ENCODE measurements around the gene DNM3.
A peak's percentile ranks its signal among the peaks of the same experiment; 100 is the strongest.
"Not testable (repeated sequence)": the region's sequence is repeated elsewhere in the genome, so short reads cannot be mapped to it uniquely, and the experiment has no call there.

Gene DNM3

GRCh38 chr1:172401477-172401876, 560.2 kb downstream of the DNM3 start:
- no peak for ATAC-seq

- ATAC-seq, result no peak
These were observed 560.6 kb downstream of the DNM3 start for GRCh38 chr1:172401892-172402291.

GRCh38 chr1:172402878-172403569, 561.7 kb downstream of the DNM3 start:
- ATAC-seq, result no peak

GRCh38 chr1:172404121-172404520, 562.8 kb downstream of the DNM3 start:
- no peak for ATAC-seq

- peak; percentile 95 to 98 for ATAC-seq
These were observed 564.6 kb downstream of the DNM3 start for GRCh38 chr1:172405912-172406311.

- ATAC-seq, result no peak
These were observed 565.7 kb downstream of the DNM3 start for GRCh38 chr1:172406968-172407367.

GRCh38 chr1:172408958-172409357, 567.7 kb downstream of the DNM3 start:
- ATAC-seq, result no peak

GRCh38 chr1:172410027-172410426, 568.7 kb downstream of the DNM3 start:
- no peak for ATAC-seq

GRCh38 chr1:172411791-172412338, 570.6 kb downstream of the DNM3 start:
- ATAC-seq, result peak; percentile 81 to 90

GRCh38 chr1:172414331-172414730, 573.0 kb downstream of the DNM3 start:
- ATAC-seq, result no peak

- no peak for ATAC-seq
These were observed 575.3 kb downstream of the DNM3 start for GRCh38 chr1:172416496-172417035.

GRCh38 chr1:172417557-172417956, 576.3 kb downstream of the DNM3 start:
- no peak for ATAC-seq

GRCh38 chr1:172420385-172420784, 579.1 kb downstream of the DNM3 start, which contains the start of gene C1orf105:
Gene C1orf105 (plus strand): TSS chr1:172420685. CDS start chr1:172420886, 201 bp downstream.
- no peak for ATAC-seq

- ATAC-seq, result no peak
These were observed 580.8 kb downstream of the DNM3 start for GRCh38 chr1:172421974-172422604.

GRCh38 chr1:172423336-172423735, 582.0 kb downstream of the DNM3 start:
- no peak for ATAC-seq

GRCh38 chr1:172425339-172425738, 584.0 kb downstream of the DNM3 start:
- ATAC-seq, result no peak

GRCh38 chr1:172427191-172427590, 585.9 kb downstream of the DNM3 start:
- peak in 1 of 2 donors; percentile 47 for ATAC-seq

- ATAC-seq, result peak; percentile 35 to 41
These were observed 588.2 kb downstream of the DNM3 start for GRCh38 chr1:172429331-172430127.

GRCh38 chr1:172430128-172430454, 588.8 kb downstream of the DNM3 start:
- no peak for ATAC-seq

- ATAC-seq, result no peak
These were observed 589.9 kb downstream of the DNM3 start for GRCh38 chr1:172431204-172431603.

GRCh38 chr1:172431721-172432192, 590.5 kb downstream of the DNM3 start:
- ATAC-seq, result no peak

- not testable (repeated sequence) for ATAC-seq
These were observed 595.9 kb downstream of the DNM3 start for GRCh38 chr1:172437183-172437582.

GRCh38 chr1:172442404-172442803, 601.1 kb downstream of the DNM3 start:
- no peak for ATAC-seq
